Measurements from ENCODE around the gene PRKCZ. TPM values are rescaled to one million over a fixed set of nuclear protein-coding genes. Genes with fewer than 3 reads are reported as not detected.
A peak's percentile ranks its signal among the peaks of the same experiment; 100 is the strongest.

Gene PRKCZ
- total RNA-seq: 37.0 and 37.6 TPM in 2 replicates

DNA sequence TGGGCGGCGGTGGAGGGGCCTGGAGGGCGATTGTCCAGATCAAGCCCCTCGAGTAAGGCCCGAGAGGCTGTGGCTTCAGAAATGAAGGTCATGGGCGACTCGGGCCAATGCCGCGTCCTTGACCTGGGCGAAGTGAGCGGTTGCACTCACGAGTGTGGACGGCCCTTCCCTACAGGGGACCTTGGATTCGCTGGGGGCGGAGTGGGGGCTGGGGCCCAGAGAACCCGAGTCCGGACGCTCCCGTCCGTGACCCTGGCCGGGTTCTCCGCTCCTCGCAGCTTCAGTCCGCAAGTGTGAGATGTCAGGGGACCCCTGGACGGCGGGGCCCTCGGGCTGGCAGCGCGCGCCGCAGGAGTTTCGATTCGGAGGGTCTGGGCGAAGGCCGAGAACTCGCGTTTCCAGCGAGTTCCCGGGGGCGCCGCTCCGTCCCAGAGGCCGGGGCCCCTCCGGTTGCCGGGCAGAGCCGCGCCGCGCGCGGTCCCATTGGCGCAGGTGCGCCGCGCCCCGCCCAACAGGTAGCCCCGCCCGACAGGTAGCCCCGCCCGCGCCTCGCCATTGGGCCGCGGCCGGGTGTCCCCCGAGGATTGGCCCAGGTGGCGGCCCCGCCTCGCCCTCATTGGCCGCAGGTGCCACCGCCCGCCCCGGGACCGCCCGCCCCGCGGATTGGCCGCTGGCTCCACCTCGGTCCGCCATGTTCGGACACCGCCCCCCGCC lies at the start of gene PRKCZ:
TSS of gene PRKCZ (plus strand) at position 694 of the 714 bp plus-strand sequence. CDS start 220 bp downstream, outside the sequence.
- Histone ChIP-seq H3K4me3 (ENCODE audit: low read depth, low read length) (peak within 1 kb of the TSS; percentile 75), H3K36me3 (ENCODE audit: control insufficient read depth, insufficient read depth, low read length) (no peaks in the 10 kb centered on the region), H3K27me3 (ENCODE audit: control insufficient read depth, insufficient read depth, low read length) (no peaks in the 10 kb centered on the region)
- no peak for TF ChIP-seq CTCF (IDR thresholded peaks at IDR 0.05; ENCODE audit: insufficient read depth, low read length, poor library complexity, severe bottlenecking)
- DNase-seq (ENCODE audit: low read depth): peak; percentile 56

- Histone ChIP-seq H3K27me3 (ENCODE audit: control insufficient read depth, insufficient read depth, low read length) (peaks cover 25% of the 10 kb centered on the region), H3K36me3 (ENCODE audit: control insufficient read depth, insufficient read depth, low read length) (no peaks in the 10 kb centered on the region), H3K4me3 (ENCODE audit: low read depth, low read length) (no peak overlapping the region)
- DNase-seq (ENCODE audit: low read depth): no peak
- no peak for TF ChIP-seq CTCF (IDR thresholded peaks at IDR 0.05; ENCODE audit: insufficient read depth, low read length, poor library complexity, severe bottlenecking)
Measured at GRCh38 chr1:2000432-2000831, 49.8 kb upstream of the PRKCZ start.

GRCh38 chr1:2000850-2001249 lies 49.4 kb upstream of the PRKCZ start:
- DNase-seq (ENCODE audit: low read depth): no peak
- no peak for TF ChIP-seq CTCF (IDR thresholded peaks at IDR 0.05; ENCODE audit: insufficient read depth, low read length, poor library complexity, severe bottlenecking)
- Histone ChIP-seq H3K4me3 (ENCODE audit: low read depth, low read length) (no peak overlapping the region), H3K27me3 (ENCODE audit: control insufficient read depth, insufficient read depth, low read length) (peaks cover 25% of the 10 kb centered on the region), H3K36me3 (ENCODE audit: control insufficient read depth, insufficient read depth, low read length) (no peaks in the 10 kb centered on the region)

GRCh38 chr1:2001773-2002411 lies 48.3 kb upstream of the PRKCZ start:
- peaks cover 25% of the 10 kb centered on the region for H3K27me3 ChIP-seq (ENCODE audit: control insufficient read depth, insufficient read depth, low read length)
- no peaks in the 10 kb centered on the region for H3K36me3 ChIP-seq (ENCODE audit: control insufficient read depth, insufficient read depth, low read length)
- H3K4me3 ChIP-seq (ENCODE audit: low read depth, low read length): no peak overlapping the region
- no peak for TF ChIP-seq CTCF (IDR thresholded peaks at IDR 0.05; ENCODE audit: insufficient read depth, low read length, poor library complexity, severe bottlenecking)
- no peak for DNase-seq (ENCODE audit: low read depth)

DNA sequence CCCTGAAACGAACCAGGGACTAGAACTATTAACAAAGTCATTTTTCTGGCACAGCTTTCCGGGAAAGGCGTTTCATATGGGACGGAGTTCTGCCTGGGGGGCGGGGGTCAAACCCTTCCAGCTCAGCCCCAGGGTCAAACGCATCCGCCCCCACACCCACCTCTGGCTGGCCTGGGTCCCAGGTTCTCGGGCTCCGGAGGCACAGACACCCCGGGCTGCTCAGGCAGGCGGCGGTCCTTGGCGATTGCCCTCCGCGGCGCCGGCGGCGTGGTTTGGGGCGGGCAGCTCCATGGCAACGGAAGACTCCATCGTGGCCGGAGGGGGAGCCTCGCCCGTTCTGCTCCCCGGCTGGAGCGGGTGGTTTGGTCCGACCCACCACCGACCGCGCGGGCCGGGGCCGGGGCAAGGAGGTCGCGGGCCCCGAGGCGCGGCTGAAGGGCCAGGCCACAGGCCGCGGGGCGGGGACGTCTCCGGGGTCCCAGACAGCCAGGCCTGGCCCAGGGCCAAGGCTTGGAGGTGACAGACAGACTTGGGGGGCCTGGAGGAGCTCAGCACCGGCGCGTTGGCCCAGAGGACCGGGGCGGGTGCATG lies 46.6 kb upstream of the PRKCZ start, which contains the start of gene CFAP74:
TSS of gene CFAP74 (minus strand) at position 246 of the 591 bp plus-strand sequence. CDS start 12,830 bp downstream, outside the sequence.
- no peak for TF ChIP-seq CTCF (IDR thresholded peaks at IDR 0.05; ENCODE audit: insufficient read depth, low read length, poor library complexity, severe bottlenecking)
- DNase-seq (ENCODE audit: low read depth): no peak
- H3K36me3 ChIP-seq (ENCODE audit: control insufficient read depth, insufficient read depth, low read length): no peaks in the 10 kb centered on the region
- peaks cover 25% of the 10 kb centered on the region for H3K27me3 ChIP-seq (ENCODE audit: control insufficient read depth, insufficient read depth, low read length)
- no peak within 1 kb of the TSS for H3K4me3 ChIP-seq (ENCODE audit: low read depth, low read length)
